ENCODE results near the gene EVPL. TPM values are rescaled to one million over a fixed set of nuclear protein-coding genes. Genes with fewer than 3 reads are reported as not detected.

Gene EVPL
- polyA plus RNA-seq, 1 donor (not counting 4 experiments of a cell fraction or from before 2014, with no cell fraction given), result 7.6 TPM

GRCh38 chr17:76022285-76022684 lies 4.8 kb downstream of the EVPL start:
- TF ChIP-seq EZH2 (IDR thresholded peaks at IDR 0.05; ENCODE audit: low read length), result no peak
- no peak for TF ChIP-seq CTCF (optimal IDR thresholded peaks at IDR 0.05 in 1 of 3, IDR thresholded peaks at IDR 0.05 in 1 of 3, conservative IDR thresholded peaks at IDR 0.05 in 1 of 3; ENCODE audit: extremely low read depth in 1 of 3, insufficient read depth in 2 of 3, low read length in 3 of 3)
- Histone ChIP-seq H3K4me3 (ENCODE audit: control insufficient read depth in 2 of 3, extremely low read depth in 1 of 3, insufficient read depth in 2 of 3, low read depth in 1 of 3, low read length in 3 of 3) (no peak overlapping the region), H3K9me1 (ENCODE audit: control insufficient read depth, extremely low read depth, insufficient read depth, low read length) (no peaks in the 10 kb centered on the region), H3K4me2 (ENCODE audit: control insufficient read depth, extremely low read depth, insufficient read depth, low read depth, low read length) (no peak overlapping the region), H3K9me3 (ENCODE audit: control insufficient read depth, low read depth, low read length) (no peaks in the 10 kb centered on the region), H4K20me1 (ENCODE audit: control insufficient read depth, extremely low read depth, insufficient read depth, low read length) (peaks cover 7% of the 10 kb centered on the region), H3K4me1 (ENCODE audit: control insufficient read depth, extremely low read depth, insufficient read depth, low read length) (peaks cover 17% of the 10 kb centered on the region), H3K27me3 (ENCODE audit: control insufficient read depth, extremely low read depth, insufficient read depth, low read length) (no peaks in the 10 kb centered on the region), H3K36me3 (ENCODE audit: control insufficient read depth in 2 of 2, extremely low read depth in 1 of 2, insufficient read depth in 2 of 2, low read length in 2 of 2) (peaks cover 10 to 22% of the 10 kb centered on the region in 2 experiments), H3K9ac (ENCODE audit: control insufficient read depth, extremely low read depth, insufficient read depth, low read length) (no peak overlapping the region), H3K79me2 (ENCODE audit: control insufficient read depth, insufficient read depth, low read length) (peaks cover 11% of the 10 kb centered on the region), H3K27ac (ENCODE audit: control insufficient read depth, insufficient read depth, low read length) (no peak overlapping the region), H2AFZ (ENCODE audit: control insufficient read depth, low read length) (no peak overlapping the region)
- FAIRE-seq, result no peak
- dilution Hi-C loops (cut with MboI; ENCODE audit: extremely low pct_ligation_motif_present, low sequenced_read_pairs), result no loop called here
- no peak for DNase-seq (ENCODE audit: low read depth, low spot score)

GRCh38 chr17:76019833-76020467 lies 7.2 kb downstream of the EVPL start:
- FAIRE-seq, result no peak
- dilution Hi-C loops (cut with MboI; ENCODE audit: extremely low pct_ligation_motif_present, low sequenced_read_pairs), result no loop called here
- peaks cover 10 to 27% of the 10 kb centered on the region in 2 experiments for H3K36me3 ChIP-seq (ENCODE audit: control insufficient read depth in 2 of 2, extremely low read depth in 1 of 2, insufficient read depth in 2 of 2, low read length in 2 of 2)

More at GRCh38 chr17:76019833-76020467, 7.2 kb downstream of the EVPL start:
- Histone ChIP-seq H3K9ac (ENCODE audit: control insufficient read depth, extremely low read depth, insufficient read depth, low read length) (no peak overlapping the region), H3K4me1 (ENCODE audit: control insufficient read depth, extremely low read depth, insufficient read depth, low read length) (peaks cover 5% of the 10 kb centered on the region), H2AFZ (ENCODE audit: control insufficient read depth, low read length) (no peak overlapping the region), H3K79me2 (ENCODE audit: control insufficient read depth, insufficient read depth, low read length) (peaks cover 2% of the 10 kb centered on the region), H3K4me3 (ENCODE audit: control insufficient read depth in 2 of 3, extremely low read depth in 1 of 3, insufficient read depth in 2 of 3, low read depth in 1 of 3, low read length in 3 of 3) (no peak overlapping the region), H4K20me1 (ENCODE audit: control insufficient read depth, extremely low read depth, insufficient read depth, low read length) (peaks cover 7% of the 10 kb centered on the region), H3K4me2 (ENCODE audit: control insufficient read depth, extremely low read depth, insufficient read depth, low read depth, low read length) (no peak overlapping the region), H3K27me3 (ENCODE audit: control insufficient read depth, extremely low read depth, insufficient read depth, low read length) (no peaks in the 10 kb centered on the region), H3K27ac (ENCODE audit: control insufficient read depth, insufficient read depth, low read length) (no peak overlapping the region), H3K9me1 (ENCODE audit: control insufficient read depth, extremely low read depth, insufficient read depth, low read length) (no peaks in the 10 kb centered on the region), H3K9me3 (ENCODE audit: control insufficient read depth, low read depth, low read length) (no peaks in the 10 kb centered on the region)
- DNase-seq (ENCODE audit: low read depth, low spot score), result no peak
- no peak for TF ChIP-seq EZH2 (IDR thresholded peaks at IDR 0.05; ENCODE audit: low read length)
- no peak for TF ChIP-seq CTCF (optimal IDR thresholded peaks at IDR 0.05 in 1 of 3, IDR thresholded peaks at IDR 0.05 in 1 of 3, conservative IDR thresholded peaks at IDR 0.05 in 1 of 3; ENCODE audit: extremely low read depth in 1 of 3, insufficient read depth in 2 of 3, low read length in 3 of 3)
